Measurements from ENCODE around the gene MRPL17.

Gene MRPL17

GRCh38 chr11:6724013-6724412 is 40.9 kb upstream of the MRPL17 start:
- Histone ChIP-seq H4K91ac (ENCODE audit: low read length) (no peak overlapping the region), H2BK5ac (ENCODE audit: low read depth, low read length, poor library complexity, severe bottlenecking) (no peak overlapping the region), H2BK120ac (ENCODE audit: low read depth, low read length) (no peak overlapping the region), H3K4ac (ENCODE audit: low read depth in 1 of 2, low read length in 2 of 2) (no peak overlapping the region), H3K23ac (ENCODE audit: low read length in 2 of 2) (no peak overlapping the region), H3K79me1 (replicated peaks; ENCODE audit: low read length, poor library complexity, severe bottlenecking) (no peaks in the 10 kb centered on the region), H3K9ac (ENCODE audit: low read length) (no peak overlapping the region), H3K4me2 (ENCODE audit: low read length, poor library complexity, severe bottlenecking) (no peak overlapping the region), H3K4me1 (ENCODE audit: control insufficient read depth, insufficient read depth, low read depth, low read length) (no peaks in the 10 kb centered on the region), H3K36me3 (ENCODE audit: control insufficient read depth in 1 of 2, insufficient read depth in 2 of 2, low read depth in 1 of 2, low read length in 2 of 2) (no peaks in the 10 kb centered on the region), H3K4me3 (ENCODE audit: insufficient read depth in 1 of 2, low read depth in 1 of 2, low read length in 2 of 2) (no peak overlapping the region), H4K8ac (ENCODE audit: low read length) (no peak overlapping the region), H2BK15ac (ENCODE audit: low read depth, poor library complexity, severe bottlenecking) (no peak overlapping the region), H2BK12ac (ENCODE audit: low read length in 2 of 2) (no peak overlapping the region), H2AFZ (ENCODE audit: low read depth, low read length) (no peak overlapping the region), H3K27me3 (ENCODE audit: control insufficient read depth in 1 of 2, insufficient read depth in 1 of 2, low read length in 2 of 2) (peaks cover 4 to 16% of the 10 kb centered on the region in 2 experiments), H2AK5ac (ENCODE audit: low read length, severe bottlenecking) (no peak overlapping the region), H3K14ac (ENCODE audit: low read length in 2 of 2) (no peak overlapping the region), H3K27ac (ENCODE audit: low read length, poor library complexity, severe bottlenecking) (no peak overlapping the region), H3K18ac (ENCODE audit: low read depth in 1 of 2, low read length in 2 of 2) (no peak overlapping the region), H3K9me3 (ENCODE audit: control insufficient read depth, low read length) (peaks cover 3% of the 10 kb centered on the region)
- DNase-seq: no peak
- WGBS: no CpG with 5 or more reads among the region's 1 CpG

- Histone ChIP-seq H2BK120ac (ENCODE audit: low read depth, low read length) (no peak overlapping the region), H3K4me3 (ENCODE audit: insufficient read depth in 1 of 2, low read depth in 1 of 2, low read length in 2 of 2) (no peak overlapping the region), H3K4ac (ENCODE audit: low read depth in 1 of 2, low read length in 2 of 2) (no peak overlapping the region), H4K8ac (ENCODE audit: low read length) (no peak overlapping the region), H3K79me1 (replicated peaks; ENCODE audit: low read length, poor library complexity, severe bottlenecking) (no peaks in the 10 kb centered on the region), H2BK12ac (ENCODE audit: low read length in 2 of 2) (no peak overlapping the region), H3K4me2 (ENCODE audit: low read length, poor library complexity, severe bottlenecking) (no peak overlapping the region), H2AFZ (ENCODE audit: low read depth, low read length) (no peak overlapping the region), H2BK5ac (ENCODE audit: low read depth, low read length, poor library complexity, severe bottlenecking) (no peak overlapping the region), H3K9ac (ENCODE audit: low read length) (no peak overlapping the region), H3K9me3 (ENCODE audit: control insufficient read depth, low read length) (no peaks in the 10 kb centered on the region), H3K18ac (ENCODE audit: low read depth in 1 of 2, low read length in 2 of 2) (no peak overlapping the region), H3K36me3 (ENCODE audit: control insufficient read depth in 1 of 2, insufficient read depth in 2 of 2, low read depth in 1 of 2, low read length in 2 of 2) (no peaks in the 10 kb centered on the region), H3K27me3 (ENCODE audit: control insufficient read depth in 1 of 2, insufficient read depth in 1 of 2, low read length in 2 of 2) (peaks cover 0 to 20% of the 10 kb centered on the region in 2 experiments), H3K4me1 (ENCODE audit: control insufficient read depth, insufficient read depth, low read depth, low read length) (no peaks in the 10 kb centered on the region), H3K14ac (ENCODE audit: low read length in 2 of 2) (no peak overlapping the region), H2BK15ac (ENCODE audit: low read depth, poor library complexity, severe bottlenecking) (no peak overlapping the region), H3K27ac (ENCODE audit: low read length, poor library complexity, severe bottlenecking) (no peak overlapping the region), H4K91ac (ENCODE audit: low read length) (no peak overlapping the region), H2AK5ac (ENCODE audit: low read length, severe bottlenecking) (no peak overlapping the region), H3K23ac (ENCODE audit: low read length in 2 of 2) (no peak overlapping the region)
- no peak for DNase-seq
- 86% methylated on average over 1 of the region's 1 CpG for WGBS
These were observed 38.2 kb upstream of the MRPL17 start for GRCh38 chr11:6721343-6721742.

- Histone ChIP-seq H3K23ac (ENCODE audit: low read length in 2 of 2) (no peak overlapping the region), H2BK120ac (ENCODE audit: low read depth, low read length) (no peak overlapping the region), H3K4me1 (ENCODE audit: control insufficient read depth, insufficient read depth, low read depth, low read length) (no peaks in the 10 kb centered on the region), H3K36me3 (ENCODE audit: control insufficient read depth in 1 of 2, insufficient read depth in 2 of 2, low read depth in 1 of 2, low read length in 2 of 2) (no peaks in the 10 kb centered on the region), H2BK5ac (ENCODE audit: low read depth, low read length, poor library complexity, severe bottlenecking) (no peak overlapping the region), H3K4ac (ENCODE audit: low read depth in 1 of 2, low read length in 2 of 2) (no peak overlapping the region), H2BK15ac (ENCODE audit: low read depth, poor library complexity, severe bottlenecking) (no peak overlapping the region), H4K8ac (ENCODE audit: low read length) (no peak overlapping the region), H3K4me3 (ENCODE audit: insufficient read depth in 1 of 2, low read depth in 1 of 2, low read length in 2 of 2) (no peak overlapping the region), H3K27me3 (ENCODE audit: control insufficient read depth in 1 of 2, insufficient read depth in 1 of 2, low read length in 2 of 2) (peaks cover 0 to 24% of the 10 kb centered on the region in 2 experiments), H3K4me2 (ENCODE audit: low read length, poor library complexity, severe bottlenecking) (no peak overlapping the region), H2AFZ (ENCODE audit: low read depth, low read length) (no peak overlapping the region), H3K9ac (ENCODE audit: low read length) (no peak overlapping the region), H2AK5ac (ENCODE audit: low read length, severe bottlenecking) (no peak overlapping the region), H3K27ac (ENCODE audit: low read length, poor library complexity, severe bottlenecking) (no peak overlapping the region), H3K79me1 (replicated peaks; ENCODE audit: low read length, poor library complexity, severe bottlenecking) (no peaks in the 10 kb centered on the region), H4K91ac (ENCODE audit: low read length) (no peak overlapping the region), H3K14ac (ENCODE audit: low read length in 2 of 2) (no peak overlapping the region), H2BK12ac (ENCODE audit: low read length in 2 of 2) (no peak overlapping the region), H3K9me3 (ENCODE audit: control insufficient read depth, low read length) (no peaks in the 10 kb centered on the region), H3K18ac (ENCODE audit: low read depth in 1 of 2, low read length in 2 of 2) (no peak overlapping the region)
- WGBS: no CpG with 5 or more reads among the region's 1 CpG
- no peak for DNase-seq
These were observed 36.4 kb upstream of the MRPL17 start for GRCh38 chr11:6719576-6719975.

- H3K18ac ChIP-seq (ENCODE audit: low read depth in 1 of 2, low read length in 2 of 2): no peak overlapping the region
- H3K9me3 ChIP-seq (ENCODE audit: control insufficient read depth, low read length): no peaks in the 10 kb centered on the region
- H3K27ac ChIP-seq (ENCODE audit: low read length, poor library complexity, severe bottlenecking): no peak overlapping the region
- H2AK5ac ChIP-seq (ENCODE audit: low read length, severe bottlenecking): no peak overlapping the region
- H3K4me1 ChIP-seq (ENCODE audit: control insufficient read depth, insufficient read depth, low read depth, low read length): no peaks in the 10 kb centered on the region
- H3K4me2 ChIP-seq (ENCODE audit: low read length, poor library complexity, severe bottlenecking): no peak overlapping the region
- H3K4ac ChIP-seq (ENCODE audit: low read depth in 1 of 2, low read length in 2 of 2): no peak overlapping the region
- no peak overlapping the region for H2AFZ ChIP-seq (ENCODE audit: low read depth, low read length)
- WGBS: 95% methylated on average over 3 of the region's 3 CpGs
- no peak overlapping the region for H4K91ac ChIP-seq (ENCODE audit: low read length)
- H3K9ac ChIP-seq (ENCODE audit: low read length): no peak overlapping the region
- no peak overlapping the region for H3K14ac ChIP-seq (ENCODE audit: low read length in 2 of 2)
- no peaks in the 10 kb centered on the region for H3K79me1 ChIP-seq (replicated peaks; ENCODE audit: low read length, poor library complexity, severe bottlenecking)
- no peak overlapping the region for H4K8ac ChIP-seq (ENCODE audit: low read length)
- no peak overlapping the region for H3K23ac ChIP-seq (ENCODE audit: low read length in 2 of 2)
- no peak overlapping the region for H3K4me3 ChIP-seq (ENCODE audit: insufficient read depth in 1 of 2, low read depth in 1 of 2, low read length in 2 of 2)
- DNase-seq: no peak
- H2BK12ac ChIP-seq (ENCODE audit: low read length in 2 of 2): no peak overlapping the region
- H2BK120ac ChIP-seq (ENCODE audit: low read depth, low read length): no peak overlapping the region
- H2BK5ac ChIP-seq (ENCODE audit: low read depth, low read length, poor library complexity, severe bottlenecking): no peak overlapping the region
- H2BK15ac ChIP-seq (ENCODE audit: low read depth, poor library complexity, severe bottlenecking): no peak overlapping the region
- no peaks in the 10 kb centered on the region for H3K36me3 ChIP-seq (ENCODE audit: control insufficient read depth in 1 of 2, insufficient read depth in 2 of 2, low read depth in 1 of 2, low read length in 2 of 2)
- H3K27me3 ChIP-seq (ENCODE audit: control insufficient read depth in 1 of 2, insufficient read depth in 1 of 2, low read length in 2 of 2): peaks cover 0 to 25% of the 10 kb centered on the region in 2 experiments
These were observed 34.3 kb upstream of the MRPL17 start for GRCh38 chr11:6717426-6717825.

Measured in mesenchymal stem cell (in vitro differentiated cells and primary cell).